ENCODE data around the gene RECQL5.

- TF ChIP-seq CTCF (IDR thresholded peaks at IDR 0.05) (no peak), POLR2A (IDR thresholded peaks at IDR 0.05) (no peak)
These were observed 2.8 kb downstream of the RECQL5 start for GRCh38 chr17:75664099-75664549.
